Activated CD4-positive, alpha-beta T cell treated with anti-CD3 and anti-CD28 coated beads for 48 hours (primary cell): Measurements from ENCODE around the gene GPX1.
"Not testable (repeated sequence)": the region's sequence is repeated elsewhere in the genome, so short reads cannot be mapped to it uniquely, and the experiment has no call there.

ENCODE experiments used
- DNase-seq: peaks from one replicate; pipeline ENCODE4 v3.0.0-alpha.2; 2020

Gene GPX1

GRCh38 chr3:49357443-49358216 is 523 bp downstream of the GPX1 start:
- DNase-seq, result peak; percentile 66

DNA sequence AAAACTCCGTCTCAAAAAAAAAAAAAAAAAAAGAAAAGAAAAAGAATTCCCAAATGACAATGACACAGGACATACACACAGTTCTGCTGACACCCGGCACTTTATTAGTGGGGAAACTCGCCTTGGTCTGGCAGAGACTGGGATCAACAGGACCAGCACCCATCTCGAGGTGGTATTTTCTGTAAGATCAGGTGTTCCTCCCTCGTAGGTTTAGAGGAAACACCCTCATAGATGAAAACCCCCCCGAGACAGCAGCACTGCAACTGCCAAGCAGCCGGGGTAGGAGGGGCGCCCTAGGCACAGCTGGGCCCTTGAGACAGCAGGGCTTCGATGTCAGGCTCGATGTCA is 1.1 kb downstream of the GPX1 start:
- not testable (repeated sequence) for DNase-seq

DNA sequence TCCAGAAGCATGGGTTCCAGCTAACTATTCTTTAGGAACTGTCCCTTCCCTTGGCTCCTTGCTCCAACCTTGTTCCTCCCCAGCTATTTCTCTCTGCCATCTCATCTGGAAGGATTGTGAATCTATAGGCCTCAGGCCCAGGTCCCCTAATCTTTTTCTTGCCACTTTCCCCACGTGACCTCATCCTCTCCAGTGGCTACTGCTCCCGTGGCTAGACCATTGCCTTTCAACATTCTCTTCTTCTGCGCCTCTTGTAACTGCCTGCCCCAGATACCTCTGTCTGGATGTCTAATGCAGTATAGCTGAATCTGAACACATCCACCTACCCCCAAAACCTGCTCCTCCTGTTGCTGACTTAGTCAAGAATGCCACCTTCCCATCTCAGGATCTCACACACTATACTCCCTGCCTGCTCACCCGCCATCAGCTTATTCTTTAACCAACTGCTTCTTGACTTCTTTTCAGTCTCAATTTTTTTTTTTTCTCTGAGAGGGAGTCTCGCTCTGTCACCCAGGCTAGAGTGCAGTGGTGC is 5.2 kb downstream of the GPX1 start:
- no peak for DNase-seq

DNA sequence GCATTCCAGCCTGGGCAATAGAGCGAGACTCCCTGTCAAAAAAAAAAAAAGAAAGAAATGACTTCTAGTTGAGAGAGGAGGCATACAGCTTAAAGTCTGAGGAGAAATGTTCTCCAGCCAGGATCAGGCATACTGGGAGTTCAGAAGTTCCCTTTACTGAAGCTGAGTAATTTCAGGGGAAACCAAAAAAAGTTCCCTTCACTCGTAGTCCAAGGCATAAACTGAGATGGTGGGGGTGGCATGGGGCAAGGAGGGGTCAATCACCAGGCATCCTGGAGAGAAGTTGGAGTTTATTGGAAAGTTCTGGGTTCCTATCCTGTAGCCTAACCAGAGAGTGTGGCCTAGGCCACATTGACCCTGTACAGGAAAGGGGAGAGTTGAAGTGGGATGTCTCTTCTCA is 5.9 kb downstream of the GPX1 start:
- DNase-seq, result no peak

DNA sequence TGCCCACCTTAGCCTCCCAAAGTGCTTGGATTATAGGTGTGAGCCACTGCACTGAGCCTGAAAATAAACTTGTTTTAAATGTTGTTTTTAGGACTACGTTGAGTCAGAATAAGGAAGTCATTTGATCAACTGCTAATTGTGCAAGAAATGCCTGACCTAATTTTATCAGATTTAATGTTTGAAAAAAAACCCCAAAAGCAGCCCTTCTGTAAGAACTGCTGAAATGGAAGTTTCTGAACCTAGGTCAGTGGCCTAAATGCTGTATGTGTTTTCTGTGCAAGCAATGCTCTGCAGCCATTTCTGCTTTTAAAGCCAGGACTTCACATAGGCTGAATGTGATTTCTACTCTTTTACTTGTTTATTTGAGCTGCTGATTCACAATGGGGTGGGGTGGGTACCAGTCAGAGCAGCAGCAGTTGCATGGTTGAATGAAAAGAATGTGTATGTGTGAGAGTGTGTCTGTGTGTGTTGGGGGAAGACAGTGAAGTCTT is 6.6 kb downstream of the GPX1 start:
- DNase-seq, result no peak

- DNase-seq, result no peak
Measured at GRCh38 chr3:49349348-49350114, 8.6 kb downstream of the GPX1 start.

- not testable (repeated sequence) for DNase-seq
Measured at GRCh38 chr3:49348361-49348760, 9.8 kb downstream of the GPX1 start.

GRCh38 chr3:49346797-49347251 is 11.3 kb downstream of the GPX1 start:
- no peak for DNase-seq

GRCh38 chr3:49343163-49343562 is 15.0 kb downstream of the GPX1 start:
- DNase-seq, result no peak

GRCh38 chr3:49341996-49342395 is 16.2 kb downstream of the GPX1 start:
- DNase-seq, result peak; percentile 11

DNA sequence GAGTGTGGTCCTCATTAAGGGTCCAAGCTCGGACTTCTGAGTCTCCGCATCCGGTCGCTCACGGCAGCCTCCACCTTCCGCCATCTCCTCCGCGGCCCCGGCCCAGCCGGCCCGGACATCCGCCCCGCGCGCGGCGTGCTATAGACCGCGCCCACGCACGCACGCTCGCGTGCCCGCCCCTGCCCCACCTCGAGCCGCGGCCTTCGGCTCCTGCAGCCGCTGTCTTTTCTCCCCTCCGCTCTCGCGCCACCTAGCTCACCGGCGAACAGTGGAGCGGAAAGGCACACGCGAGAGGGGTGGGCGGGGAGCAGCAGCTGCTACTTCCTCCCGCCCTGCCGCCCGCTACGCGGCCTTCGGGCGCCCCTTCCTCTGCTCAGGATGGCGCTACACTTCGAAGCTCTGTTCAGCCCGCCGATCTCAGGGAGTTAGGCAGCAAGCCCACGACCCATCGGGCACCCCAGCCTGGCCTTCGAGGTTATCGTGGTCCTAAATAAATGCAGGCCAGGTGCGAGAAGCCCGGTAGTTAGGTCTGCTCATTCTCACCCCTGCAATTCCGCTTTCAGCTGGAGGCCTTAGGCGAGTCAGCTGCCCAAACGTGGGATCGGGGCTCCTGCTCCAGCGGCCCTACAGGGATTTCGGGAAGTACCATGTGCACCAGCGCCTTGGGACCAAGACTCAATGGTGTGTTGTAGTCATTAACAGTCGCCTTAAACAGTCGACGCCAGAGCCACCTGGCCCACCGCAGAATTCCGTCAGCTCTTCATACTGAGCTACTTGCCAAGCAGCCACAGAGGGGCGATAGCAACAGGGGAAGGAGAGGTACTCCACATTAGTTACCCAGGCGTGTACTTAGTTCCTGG is 18.0 kb downstream of the GPX1 start, which contains the start of gene USP4:
USP4 (minus strand) TSS at position 113 of the 860 bp plus-strand sequence; CDS start at position 84, 29 bp downstream.
- DNase-seq, result peak; percentile 97

- peak; percentile 47 for DNase-seq
Measured at GRCh38 chr3:49339581-49339940, 18.6 kb downstream of the GPX1 start.

DNA sequence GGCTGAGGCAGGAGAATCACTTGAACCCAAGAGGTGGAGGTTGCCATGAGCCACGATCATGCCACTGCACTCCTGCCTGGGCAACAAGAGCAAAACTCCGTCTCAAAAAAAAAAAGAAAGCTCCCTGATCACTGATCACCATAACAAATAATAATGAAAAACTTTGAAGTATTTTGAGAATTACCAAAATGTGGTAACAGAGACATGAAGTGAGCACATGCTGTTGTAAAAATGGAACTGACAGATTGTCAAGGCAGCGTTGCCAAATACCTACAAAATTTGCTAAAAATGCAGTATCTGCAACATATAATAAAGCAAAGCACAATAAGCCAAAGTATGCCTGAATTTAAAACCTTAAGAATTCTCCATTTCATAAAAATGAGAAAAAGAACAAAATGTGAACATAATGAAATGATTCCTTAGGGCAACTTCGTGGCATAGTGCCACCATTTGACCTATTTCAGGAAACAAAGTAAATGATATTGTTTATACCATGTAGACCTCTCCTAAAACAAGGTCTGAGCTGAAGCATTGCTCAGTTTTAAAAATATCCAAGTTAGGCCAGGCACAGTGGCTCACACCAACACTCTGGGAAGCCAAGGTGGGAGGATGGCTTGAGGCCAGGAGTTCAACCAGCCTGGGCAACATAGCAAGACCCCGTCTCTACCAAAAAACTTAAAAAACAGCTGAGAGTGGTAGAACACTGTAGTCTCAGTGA is 24.1 kb downstream of the GPX1 start:
- no peak for DNase-seq

- no peak for DNase-seq
Measured at GRCh38 chr3:49333091-49333490, 25.1 kb downstream of the GPX1 start.

DNA sequence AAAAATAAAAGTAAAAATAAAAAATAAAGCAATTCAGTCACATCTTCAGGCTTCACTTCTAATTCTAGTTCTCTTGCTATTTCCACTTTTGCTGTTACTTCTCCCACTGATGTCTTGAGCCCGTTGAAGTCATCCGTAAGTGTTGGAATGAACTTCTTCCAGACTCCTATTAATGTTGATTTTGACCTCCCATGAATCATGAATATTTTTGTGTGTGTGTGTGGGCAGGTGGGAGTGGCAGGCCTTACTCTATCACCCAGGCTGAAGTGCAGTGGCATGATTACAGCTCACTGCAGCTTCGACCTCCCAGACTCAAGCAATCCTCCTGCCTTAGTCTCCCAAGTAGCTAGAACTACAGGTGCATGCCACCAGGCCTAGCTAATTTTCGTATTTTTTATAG is 29.0 kb downstream of the GPX1 start:
- no peak for DNase-seq

DNA sequence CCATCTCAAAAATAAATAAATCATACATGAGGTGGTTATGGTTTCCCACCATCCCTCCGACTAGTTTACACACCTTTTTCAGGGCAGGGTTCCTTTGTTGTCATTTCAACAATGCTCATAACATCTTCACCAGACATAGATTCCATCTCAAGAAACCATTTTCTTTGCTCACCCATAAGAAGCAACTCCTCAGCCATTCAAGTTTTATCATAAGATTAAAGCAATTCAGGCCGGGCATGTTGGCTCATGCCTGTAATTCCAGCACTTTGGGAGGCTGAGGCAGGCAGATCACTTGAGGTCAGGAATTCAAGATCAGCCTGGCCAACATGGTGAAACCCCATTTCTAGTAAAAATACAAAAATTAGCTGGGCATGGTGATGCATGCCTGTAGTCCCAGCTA is 29.8 kb downstream of the GPX1 start:
- DNase-seq, result not testable (repeated sequence)

- DNase-seq, result no peak
Measured at GRCh38 chr3:49327485-49327884, 30.7 kb downstream of the GPX1 start.

DNA sequence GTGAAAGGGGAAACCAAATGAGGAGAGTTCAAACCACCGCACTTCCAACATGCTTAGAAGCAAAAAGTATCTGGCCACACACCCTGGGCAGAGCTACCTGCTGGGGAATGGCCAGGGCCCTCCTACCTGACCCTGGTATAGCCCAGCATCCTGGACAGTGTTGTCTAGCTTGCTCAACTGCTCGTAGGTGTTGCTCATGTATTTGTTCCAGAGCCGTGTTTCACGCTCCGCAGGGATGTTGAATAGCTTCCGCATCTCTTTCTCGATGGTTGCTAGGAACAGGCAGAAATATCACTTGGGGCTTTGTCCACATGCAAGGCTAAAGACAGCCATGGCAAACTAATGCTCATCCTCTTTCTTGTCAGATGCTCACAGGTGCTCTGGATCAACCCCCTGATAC is 33.4 kb downstream of the GPX1 start:
- DNase-seq, result no peak

- no peak for DNase-seq
Measured at GRCh38 chr3:49316696-49317457, 41.3 kb downstream of the GPX1 start.

DNA sequence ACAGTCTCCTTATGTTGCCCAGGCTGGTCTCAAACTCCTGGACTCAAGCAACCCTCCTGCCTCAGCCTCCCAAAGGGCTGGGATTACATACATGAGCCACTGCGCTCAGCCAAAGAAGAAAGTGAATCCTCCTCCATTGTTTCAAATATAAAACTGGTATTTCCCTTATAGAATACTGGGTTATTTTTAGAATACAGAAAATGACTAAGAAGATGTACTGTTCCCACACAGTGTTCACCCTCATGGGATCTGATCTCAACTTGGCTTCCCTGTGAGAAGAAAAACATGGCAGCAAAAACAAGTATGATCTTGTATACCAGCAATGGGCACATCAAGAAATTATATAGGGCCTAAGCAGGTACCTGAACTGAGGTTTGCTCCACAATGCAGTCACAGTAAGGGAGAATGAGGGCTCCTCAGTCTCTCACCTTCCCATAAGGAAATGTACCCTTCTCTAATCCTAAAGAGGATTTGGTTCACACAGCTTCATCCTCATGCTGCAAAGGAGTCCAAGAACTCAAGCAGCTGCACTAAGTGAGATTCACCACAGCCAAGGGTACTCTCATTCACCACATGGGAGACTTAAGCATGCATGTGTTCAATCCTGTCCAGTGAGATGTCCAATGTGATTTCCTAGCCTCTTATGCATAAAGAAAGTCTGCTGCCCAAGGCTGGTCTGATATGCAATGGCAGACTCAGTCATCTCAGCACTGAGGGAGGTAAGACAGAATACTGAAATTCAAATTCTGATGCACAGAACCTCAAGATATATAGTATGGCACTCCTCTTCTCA is 44.1 kb downstream of the GPX1 start:
- DNase-seq, result no peak

DNA sequence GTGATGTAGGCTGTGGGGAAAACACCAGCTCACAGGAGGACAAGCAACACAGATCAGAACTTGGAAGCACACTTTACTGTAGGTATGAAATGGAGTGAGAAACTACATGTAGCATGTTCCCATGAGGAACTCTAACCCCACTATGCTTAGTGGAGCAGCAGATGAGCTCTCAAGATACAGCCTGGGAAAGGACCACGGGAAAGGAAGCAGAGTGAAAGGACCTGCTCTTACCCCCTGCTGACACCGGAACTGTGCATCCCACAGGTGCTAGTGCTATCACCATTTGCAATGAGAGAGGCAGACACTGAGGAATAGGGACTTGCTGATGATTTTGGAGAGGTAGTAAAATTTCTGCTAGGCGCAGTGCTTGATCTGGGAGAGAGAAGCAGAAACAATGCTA is 46.9 kb downstream of the GPX1 start:
- DNase-seq, result no peak
